Measurements from ENCODE around the gene NNT. TPM values are rescaled to one million over a fixed set of nuclear protein-coding genes. Genes with fewer than 3 reads are reported as not detected.
"Not testable (repeated sequence)": the region's sequence is repeated elsewhere in the genome, so short reads cannot be mapped to it uniquely, and the experiment has no call there.

Gene NNT
- total RNA-seq, 2 experiments from 2014 or later, result 79.3 to 79.4 TPM

DNA sequence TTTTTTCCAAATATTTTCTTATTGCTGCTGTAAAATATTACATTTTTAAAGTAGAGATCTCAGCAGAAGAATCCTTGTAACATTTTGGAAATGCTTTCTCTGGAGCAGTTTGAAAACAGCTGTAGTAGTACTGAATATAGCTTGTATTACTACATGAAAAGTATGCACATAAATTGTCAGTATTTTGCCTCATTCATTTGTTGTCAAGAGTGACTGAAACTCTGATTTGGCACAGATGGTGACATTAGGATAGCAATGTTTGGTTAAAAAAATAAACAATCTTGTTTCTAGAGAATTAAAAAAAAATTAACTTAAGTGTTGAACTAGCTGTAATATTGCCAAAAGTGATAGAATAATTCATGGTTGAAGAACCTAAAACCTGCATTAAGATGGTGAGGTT lies 90.4 kb downstream of the NNT start:
- CTCF ChIA-PET, result interaction anchor here (1.3 kb wide), 1 partner anchor 35 kb away, joined by 3 read pairs; no protein-coding TSS in a partner anchor
- POLR2A ChIA-PET, result no interaction called here

DNA sequence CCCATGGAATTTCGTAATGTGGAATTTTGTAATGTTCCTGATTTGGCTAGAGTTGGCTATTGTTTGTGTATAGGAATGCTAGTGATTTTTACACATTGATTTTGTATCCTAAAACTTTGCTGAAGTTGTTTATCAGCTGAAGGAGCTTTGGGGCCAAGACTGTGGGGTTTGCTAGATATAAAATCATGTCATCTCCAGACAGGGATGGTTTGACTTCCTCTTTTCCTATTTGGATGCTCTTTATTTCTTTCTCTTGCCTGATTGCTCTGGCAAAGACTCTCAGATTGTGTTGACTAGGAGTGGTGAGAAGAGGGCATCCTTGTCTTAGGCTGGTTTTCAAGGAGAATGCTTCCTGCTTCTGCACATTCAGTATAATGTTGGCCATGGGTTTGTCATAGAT lies 91.0 kb downstream of the NNT start:
- ChIA-PET POLR2A (no interaction called here), CTCF (no interaction called here)

DNA sequence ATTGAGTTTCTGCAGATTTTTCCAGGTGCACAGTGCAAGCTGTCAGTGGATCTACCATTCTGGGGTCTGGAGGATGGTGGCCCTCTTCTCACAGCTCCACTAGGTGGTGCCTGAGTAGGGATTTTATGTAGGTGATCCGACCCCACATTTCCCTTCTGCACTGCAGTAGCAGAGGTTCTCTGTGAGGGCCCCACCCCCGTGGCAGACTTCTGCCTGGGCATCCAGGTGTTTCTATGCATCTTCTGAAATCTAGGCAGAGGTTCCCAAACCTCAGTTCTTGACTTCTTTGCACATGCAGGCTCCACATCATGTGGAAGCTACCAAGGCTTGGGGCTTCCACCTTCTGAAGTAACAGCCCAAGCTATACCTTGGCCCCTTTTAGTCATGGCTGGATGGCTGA lies 93.5 kb downstream of the NNT start:
- CTCF ChIA-PET, POLR2A ChIA-PET: not testable (repeated sequence)

DNA sequence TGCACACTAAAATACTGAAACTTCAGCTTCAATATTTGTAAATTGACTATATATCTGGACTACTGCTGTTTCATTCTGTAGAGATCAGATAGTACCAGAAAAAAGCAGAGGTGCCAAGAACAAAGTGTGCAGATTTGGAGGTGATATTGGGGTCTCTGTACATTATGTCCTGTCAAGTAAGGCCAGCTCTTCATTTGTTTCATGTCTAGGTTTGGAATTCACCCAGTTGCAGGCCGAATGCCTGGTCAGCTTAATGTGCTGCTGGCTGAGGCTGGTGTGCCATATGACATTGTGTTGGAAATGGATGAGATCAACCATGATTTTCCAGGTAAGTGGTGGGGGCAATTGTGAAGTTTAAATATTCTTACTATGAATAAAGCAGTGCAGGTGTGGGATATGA lies 96.9 kb downstream of the NNT start:
- ChIA-PET POLR2A (no interaction called here), CTCF (no interaction called here)

DNA sequence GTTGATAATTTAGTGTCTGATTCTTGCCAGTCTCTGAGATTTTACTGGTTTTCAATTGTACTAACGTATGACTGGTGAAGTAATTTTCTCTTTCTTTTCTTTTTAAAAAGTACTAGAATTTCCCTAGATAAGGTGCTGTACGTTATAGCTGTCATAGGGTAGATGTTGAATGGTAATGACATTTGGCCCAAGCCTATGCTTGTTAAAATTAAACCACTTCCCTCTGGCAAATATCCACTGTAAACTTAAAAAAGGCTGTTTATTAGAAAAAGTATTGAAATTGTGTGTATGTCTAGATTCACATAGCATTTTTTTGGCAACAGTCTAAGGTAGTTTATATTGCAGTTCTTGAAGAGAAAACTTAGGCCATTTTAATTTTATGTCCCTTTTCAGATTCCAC lies 97.6 kb downstream of the NNT start:
- ChIA-PET POLR2A (no interaction called here), CTCF (no interaction called here)

DNA sequence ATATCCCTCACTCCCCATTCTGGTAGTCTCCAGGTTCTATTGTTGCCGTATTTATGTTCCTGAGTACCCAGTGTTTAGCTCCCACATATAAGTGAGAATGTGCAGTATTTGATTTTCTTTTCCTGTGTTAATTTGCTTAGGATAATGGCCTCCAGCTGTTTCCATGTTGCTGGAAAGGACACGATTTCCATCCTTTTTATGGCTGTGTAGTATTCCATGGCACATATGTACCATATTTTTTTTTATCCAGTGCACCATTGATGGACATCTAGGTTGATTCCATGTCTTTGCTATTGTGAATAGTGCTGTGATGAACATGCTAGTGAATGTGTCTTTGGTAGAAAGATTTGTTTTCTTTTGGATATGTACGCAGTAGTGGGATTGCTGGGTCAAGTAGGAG lies 98.2 kb downstream of the NNT start:
- ChIA-PET POLR2A (no interaction called here), CTCF (no interaction called here)

DNA sequence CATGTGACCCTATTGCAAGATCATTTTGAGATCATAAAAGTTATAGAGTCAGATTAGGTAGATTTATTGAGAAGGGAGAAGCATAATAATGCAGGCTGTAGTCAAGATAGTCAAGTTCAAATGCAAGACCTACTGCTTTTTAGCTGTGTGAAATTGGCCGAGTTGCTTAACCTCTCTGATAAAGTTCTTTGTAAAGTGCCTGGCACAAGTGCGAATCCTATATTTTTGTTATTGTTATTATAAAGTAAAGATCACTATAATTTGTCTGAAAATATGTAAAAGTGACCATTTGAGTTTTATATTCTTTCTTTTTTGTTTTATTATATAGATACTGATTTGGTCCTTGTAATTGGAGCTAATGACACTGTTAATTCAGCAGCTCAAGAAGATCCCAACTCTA lies 99.3 kb downstream of the NNT start:
- POLR2A ChIA-PET, result no interaction called here
- CTCF ChIA-PET, result no interaction called here

DNA sequence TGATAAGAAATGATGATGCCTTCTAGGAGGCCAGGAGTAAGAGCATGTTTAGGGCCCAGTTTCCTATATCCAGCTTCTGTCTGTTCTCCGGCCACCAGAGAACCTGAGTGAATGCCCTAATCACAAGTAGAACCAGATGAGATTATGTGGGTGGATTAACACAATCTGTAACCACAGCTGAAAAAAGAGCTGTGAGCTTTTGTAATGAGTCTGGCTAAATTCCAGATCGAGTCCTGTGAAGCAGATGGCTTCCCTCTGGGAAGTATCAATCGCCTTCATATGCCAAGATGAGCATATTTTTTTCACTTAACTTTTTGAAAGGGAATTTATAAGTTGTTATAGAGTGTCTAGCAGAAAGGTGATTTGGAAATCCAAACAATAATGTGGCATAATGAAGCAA lies 99.8 kb downstream of the NNT start:
- POLR2A ChIA-PET, result no interaction called here
- CTCF ChIA-PET, result no interaction called here

DNA sequence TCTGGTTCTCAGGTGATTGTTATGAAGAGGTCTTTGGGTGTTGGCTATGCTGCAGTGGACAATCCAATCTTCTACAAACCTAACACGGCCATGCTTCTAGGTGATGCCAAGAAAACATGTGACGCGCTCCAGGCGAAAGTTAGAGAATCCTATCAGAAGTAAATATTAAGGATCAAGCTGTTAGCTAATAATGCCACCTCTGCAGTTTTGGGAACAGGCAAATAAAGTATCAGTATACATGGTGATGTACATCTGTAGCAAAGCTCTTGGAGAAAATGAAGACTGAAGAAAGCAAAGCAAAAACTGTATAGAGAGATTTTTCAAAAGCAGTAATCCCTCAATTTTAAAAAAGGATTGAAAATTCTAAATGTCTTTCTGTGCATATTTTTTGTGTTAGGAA lies 101.3 kb downstream of the NNT start:
- ChIA-PET POLR2A (no interaction called here), CTCF (no interaction called here)

DNA sequence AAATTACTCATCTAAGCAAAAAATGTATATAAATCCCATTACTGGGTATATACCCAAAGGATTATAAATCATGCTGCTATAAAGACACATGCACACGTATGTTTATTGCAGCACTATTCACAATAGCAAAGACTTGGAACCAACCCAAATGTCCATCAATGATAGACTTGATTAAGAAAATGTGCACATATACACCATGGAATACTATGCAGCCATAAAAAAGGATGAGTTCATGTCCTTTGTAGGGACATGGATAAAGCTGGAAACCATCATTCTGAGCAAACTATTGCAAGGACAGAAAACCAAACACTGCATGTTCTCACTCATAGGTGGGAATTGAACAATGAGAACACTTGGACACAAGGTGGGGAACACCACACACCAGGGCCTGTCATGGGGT lies 103.6 kb downstream of the NNT start:
- CTCF ChIA-PET, POLR2A ChIA-PET: not testable (repeated sequence)

DNA sequence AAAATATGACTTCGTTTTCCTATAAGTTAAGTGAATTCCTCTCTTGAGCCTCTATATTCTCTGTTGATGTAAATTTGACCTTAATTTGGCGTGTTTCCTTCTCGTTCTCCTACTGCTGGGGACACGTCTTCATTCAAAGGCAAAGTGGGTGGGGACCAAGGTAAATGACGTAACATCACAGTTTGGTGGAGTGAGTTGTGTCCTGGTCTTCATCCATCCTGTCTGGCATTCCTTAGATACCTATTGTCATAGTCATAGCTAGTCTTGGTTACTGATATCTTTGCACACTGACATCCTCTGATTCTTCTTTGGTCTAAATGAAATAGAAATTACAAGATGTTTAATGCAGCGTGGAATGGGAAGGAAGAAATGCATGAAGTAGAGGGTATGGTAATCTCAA lies 108.5 kb downstream of the NNT start:
- ChIA-PET CTCF (no interaction called here), POLR2A (no interaction called here)

GRCh38 chr5:43712081-43712480 lies 109.1 kb downstream of the NNT start:
- ChIA-PET CTCF (no interaction called here), POLR2A (no interaction called here)

GRCh38 chr5:43719783-43720182 lies 116.8 kb downstream of the NNT start:
- POLR2A ChIA-PET, result not testable (repeated sequence)

GRCh38 chr5:43728581-43728980 lies 125.6 kb downstream of the NNT start:
- CTCF ChIA-PET, result no interaction called here
- POLR2A ChIA-PET, result no interaction called here

More at GRCh38 chr5:43719783-43720182, 116.8 kb downstream of the NNT start:
- CTCF ChIA-PET, result not testable (repeated sequence)

DNA sequence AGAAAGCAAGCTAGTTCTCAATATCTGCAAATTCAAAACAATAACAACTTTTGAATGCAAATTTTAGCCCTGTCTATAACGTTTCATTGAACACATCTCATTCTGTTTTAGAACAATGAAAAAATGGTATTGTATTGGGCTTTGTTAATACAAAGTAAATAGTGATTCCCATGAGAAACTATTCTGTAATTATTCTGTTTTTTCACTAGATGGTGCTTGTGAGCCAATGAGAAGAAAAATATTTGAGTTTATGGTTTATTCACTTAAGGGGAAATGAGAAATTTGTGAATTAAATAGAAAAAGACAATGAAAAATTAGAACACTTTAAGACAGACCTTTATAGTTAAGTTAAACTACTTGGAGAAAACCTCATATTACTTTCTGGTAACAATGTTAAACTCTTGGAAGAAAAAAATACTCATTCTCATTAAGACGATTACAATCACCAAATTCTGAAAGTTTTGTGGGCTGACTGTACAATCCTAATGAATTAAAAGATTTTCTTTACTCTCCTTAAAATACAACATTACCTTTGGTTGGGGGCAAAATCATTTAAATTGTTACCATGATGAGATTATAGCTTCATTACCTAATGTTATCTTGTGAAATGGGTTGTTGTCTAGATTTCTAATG lies 127.0 kb downstream of the NNT start:
- ChIA-PET POLR2A (no interaction called here), CTCF (no interaction called here)

DNA sequence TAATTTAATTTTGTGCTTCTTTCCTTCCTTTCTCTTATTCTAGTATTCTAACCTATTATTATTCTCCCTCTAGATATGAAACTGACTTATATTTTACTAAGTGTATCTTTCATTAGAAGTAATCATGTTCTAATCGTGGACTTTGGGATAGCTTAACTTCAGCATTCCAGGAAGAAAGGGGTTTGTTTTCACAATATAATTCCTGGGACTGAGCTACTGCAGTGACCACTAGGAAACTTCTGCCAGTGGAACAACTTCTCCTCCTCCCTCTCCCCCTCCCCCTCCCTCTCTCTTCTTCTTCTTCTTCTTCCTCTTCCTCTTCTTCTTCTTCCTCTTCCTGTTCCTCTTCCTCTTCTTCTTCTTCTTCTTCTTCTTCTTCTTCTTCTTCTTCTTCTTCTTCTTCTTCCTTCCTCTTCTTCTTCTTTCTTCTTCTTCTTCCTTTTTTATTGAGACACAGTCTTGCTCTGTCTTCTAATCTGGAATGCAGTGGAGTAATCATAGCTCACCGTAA lies 127.9 kb downstream of the NNT start:
- POLR2A ChIA-PET, result no interaction called here
- CTCF ChIA-PET, result no interaction called here

GRCh38 chr5:43731573-43731972 lies 128.6 kb downstream of the NNT start:
- CTCF ChIA-PET, result no interaction called here
- POLR2A ChIA-PET, result no interaction called here

DNA sequence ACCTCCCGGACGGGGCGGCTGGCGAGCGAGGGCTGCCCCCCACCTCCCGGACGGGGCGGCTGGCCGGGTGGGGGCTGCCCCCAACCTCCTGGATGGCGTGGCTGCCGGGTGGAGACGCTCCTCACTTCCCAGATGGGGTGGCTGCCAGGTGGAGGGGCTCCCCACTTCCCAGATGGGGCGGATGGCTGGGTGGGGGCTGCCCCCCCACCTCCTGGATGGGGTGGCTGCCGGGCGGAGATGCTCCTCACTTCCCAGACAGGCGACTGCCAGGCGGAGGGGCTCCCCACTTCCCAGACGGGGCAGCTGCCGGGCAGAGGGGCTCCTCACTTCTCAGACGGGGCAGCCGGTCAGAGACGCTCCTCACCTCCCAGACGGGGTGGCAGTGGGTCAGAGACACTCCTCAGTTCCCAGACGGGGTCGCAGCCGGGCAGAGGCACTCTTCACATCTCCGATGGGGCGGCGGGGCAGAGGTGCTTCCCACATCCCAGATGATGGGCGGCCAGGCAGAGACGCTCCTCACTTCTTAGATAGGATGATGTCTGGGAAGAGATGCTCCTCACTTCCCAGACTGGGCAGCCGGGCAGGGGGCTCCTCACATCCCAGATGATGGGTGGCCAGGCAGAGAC lies 143.1 kb downstream of the NNT start:
- CTCF ChIA-PET, result not testable (repeated sequence)

GRCh38 chr5:43750809-43751208 lies 147.8 kb downstream of the NNT start:
- POLR2A ChIA-PET, result no interaction called here
- CTCF ChIA-PET, result no interaction called here

More for the DNA sequence above, 143.1 kb downstream of the NNT start:
- POLR2A ChIA-PET, result not testable (repeated sequence)

- POLR2A ChIA-PET, result no interaction called here
Measured at GRCh38 chr5:43753069-43753468, 150.1 kb downstream of the NNT start.

More at GRCh38 chr5:43753069-43753468, 150.1 kb downstream of the NNT start:
- CTCF ChIA-PET, result no interaction called here

Measured in activated CD8-positive, alpha-beta memory T cell treated with anti-CD3 and anti-CD28 coated beads for 36 hours (primary cell).